H1 (cell line): ENCODE measurements around the gene UBASH3A. TPM values are rescaled to one million over a fixed set of nuclear protein-coding genes. Genes with fewer than 3 reads are reported as not detected.

Source experiments
- CTCF ChIA-PET: fragments of 300-600 bp; sonication (Branson Sonifier 250); formaldehyde crosslinking; loops from one replicate; lab custom pipeline; 2021; ENCODE audit not compliant: partially characterized antibody; lab: Charles Lee
- POLR2A ChIA-PET: fragments of 300-600 bp; sonication (Branson Sonifier 250); formaldehyde crosslinking; loops from one replicate; lab custom pipeline; 2021; ENCODE audit warnings: inconsistent platforms; ENCODE audit not compliant: partially characterized antibody; lab: Charles Lee
- DNase-seq, 2 experiments: peaks; one replicate each; pipeline versions ENCODE4 v3.0.0 to v3.0.0-alpha.2; 2010 to 2022; ENCODE audit warnings: low spot score in 2 of 2, low read depth in 1 of 2, mixed read lengths in 1 of 2
- FAIRE-seq: peaks from 2 replicates; lab custom pipeline; 2011; peaks lifted over from hg19 to GRCh38; lab: Jason Lieb, UNC
- H2AFZ ChIP-seq: 2 replicates; pipeline ENCODE4 v1.8.1; 2012; ENCODE audit warnings: low read length, inconsistent platforms
- H2AK5ac ChIP-seq: 2 replicates; pipeline ENCODE4 v1.6.1; 2013; ENCODE audit warnings: low read depth, low read length
- H2BK120ac ChIP-seq: replicated peaks from 2 replicates; pipeline ENCODE3; 2013; ENCODE audit warnings: low read depth, low read length, inconsistent platforms
- H2BK12ac ChIP-seq: 2 replicates; pipeline ENCODE4 v1.6.1; 2013; ENCODE audit warnings: low read depth, low read length
- H2BK15ac ChIP-seq: 2 replicates; pipeline ENCODE4 v1.6.1; 2013; ENCODE audit warnings: low read length
- H2BK20ac ChIP-seq: 2 replicates; pipeline ENCODE4 v1.6.1; 2013; ENCODE audit warnings: low read length
- H2BK5ac ChIP-seq: 2 replicates; pipeline ENCODE4 v1.6.1; 2013; ENCODE audit warnings: low read depth, low read length
- H3K14ac ChIP-seq: 2 replicates; pipeline ENCODE4 v1.6.1; 2013; ENCODE audit warnings: inconsistent platforms; ENCODE audit not compliant: insufficient read length
- H3K18ac ChIP-seq: 2 replicates; pipeline ENCODE4 v1.6.1; 2013; ENCODE audit warnings: low read length; ENCODE audit errors: extremely low read depth
- H3K23ac ChIP-seq: 2 replicates; pipeline ENCODE4 v1.6.1; 2013; ENCODE audit warnings: inconsistent platforms; ENCODE audit not compliant: insufficient read length
- H3K23me2 ChIP-seq: 2 replicates; pipeline ENCODE4 v1.6.1; 2013; ENCODE audit warnings: low read depth, low read length
- H3K27ac ChIP-seq: 2 replicates; pipeline ENCODE4 v1.6.1; 2011; ENCODE audit warnings: low read depth, low read length, inconsistent platforms
- H3K27me3 ChIP-seq, 4 experiments: replicated peaks in 1 of 4; 1 replicate in 1 of 4; 2 replicates in 3 of 4; pipeline versions ENCODE4 v1.6.1 to v1.8.1; 2011 to 2013; ENCODE audit warnings: low read length in 3 of 4, mild to moderate bottlenecking in 3 of 4, inconsistent platforms in 2 of 4, mixed read lengths in 2 of 4, moderate library complexity in 1 of 4; ENCODE audit not compliant: control insufficient read depth in 3 of 4, insufficient read depth in 3 of 4; ENCODE audit errors: extremely low read depth in 1 of 4
- H3K36me3 ChIP-seq, 4 experiments: 2 replicates each; pipeline versions ENCODE4 v1.6.1 to v1.8.1; 2011 to 2013; ENCODE audit warnings: mild to moderate bottlenecking in 4 of 4, low read length in 3 of 4, moderate library complexity in 2 of 4, control low read depth in 1 of 4, inconsistent platforms in 1 of 4; ENCODE audit not compliant: insufficient read depth in 4 of 4, control insufficient read depth in 2 of 4
- H3K4ac ChIP-seq: replicated peaks from 2 replicates; pipeline ENCODE3; 2013; ENCODE audit warnings: low read length, low read depth, mixed read lengths, inconsistent platforms; ENCODE audit not compliant: insufficient read length
- H3K4me1 ChIP-seq, 4 experiments: replicated peaks in 1 of 4; 1 replicate in 1 of 4; 2 replicates in 3 of 4; pipeline versions ENCODE4 v1.6.1 to v1.8.1; 2011 to 2013; ENCODE audit warnings: low read length in 3 of 4, inconsistent platforms in 2 of 4, mixed read lengths in 1 of 4; ENCODE audit not compliant: insufficient read depth in 4 of 4, control insufficient read depth in 3 of 4
- H3K4me2 ChIP-seq, 2 experiments: 2 replicates each; pipeline versions ENCODE4 v1.6.1 to v1.8.1; 2011 to 2013; ENCODE audit warnings: low read depth in 2 of 2, low read length in 2 of 2, control low read depth in 1 of 2, inconsistent platforms in 1 of 2, mild to moderate bottlenecking in 1 of 2; ENCODE audit not compliant: insufficient read depth in 1 of 2
- H3K4me3 ChIP-seq, 4 experiments: fragments of 200-600, 300-600 bp in 1 of 4; sonication (generic), shearing (Covaris generic), sonication (Bioruptor Twin) in 1 of 4; 2 replicates each; pipeline versions ENCODE4 v1.5.1 to v1.8.1; 2011 to 2016; ENCODE audit warnings: low read length in 4 of 4, low read depth in 3 of 4, control low read depth in 2 of 4, inconsistent platforms in 2 of 4, mild to moderate bottlenecking in 2 of 4, mixed read lengths in 1 of 4, moderate library complexity in 1 of 4; ENCODE audit not compliant: insufficient read depth in 2 of 4; ENCODE audit errors: extremely low read depth in 1 of 4
- H3K56ac ChIP-seq: replicated peaks from 2 replicates; pipeline ENCODE3; 2013; ENCODE audit warnings: low read depth, mild to moderate bottlenecking, mixed read lengths, low read length, inconsistent platforms; ENCODE audit not compliant: insufficient read length
- H3K79me1 ChIP-seq: 2 replicates; pipeline ENCODE4 v1.6.1; 2013; ENCODE audit warnings: low read depth, low read length, control low read depth
- H3K79me2 ChIP-seq, 2 experiments: 2 replicates each; pipeline versions ENCODE4 v1.6.1 to v1.8.1; 2012 to 2013; ENCODE audit warnings: low read length in 2 of 2, mild to moderate bottlenecking in 2 of 2, inconsistent platforms in 1 of 2; ENCODE audit not compliant: insufficient read depth in 2 of 2, control insufficient read depth in 1 of 2
- H3K9ac ChIP-seq, 4 experiments: replicated peaks in 1 of 4; 1 replicate in 1 of 4; 2 replicates in 3 of 4; pipeline versions ENCODE4 v1.6.1 to v1.8.1; 2011 to 2013; ENCODE audit warnings: low read depth in 3 of 4, low read length in 3 of 4, control low read depth in 2 of 4, mild to moderate bottlenecking in 2 of 4, moderate library complexity in 2 of 4, inconsistent platforms in 1 of 4; ENCODE audit errors: extremely low read depth in 1 of 4
- H3K9me3 ChIP-seq, 2 experiments: 2 replicates each; pipeline versions ENCODE4 v1.6.1 to v1.8.1; 2012 to 2013; ENCODE audit warnings: mild to moderate bottlenecking in 2 of 2, moderate library complexity in 2 of 2, control low read depth in 1 of 2, inconsistent platforms in 1 of 2, low read depth in 1 of 2, low read length in 1 of 2, mixed read lengths in 1 of 2; ENCODE audit not compliant: insufficient read depth in 2 of 2
- H4K20me1 ChIP-seq, 2 experiments: replicated peaks in 1 of 2; 2 replicates each; pipeline versions ENCODE3 to v1.8.1; 2011 to 2013; ENCODE audit warnings: inconsistent platforms in 2 of 2, low read length in 2 of 2, mild to moderate bottlenecking in 1 of 2; ENCODE audit not compliant: insufficient read depth in 2 of 2, control insufficient read depth in 1 of 2
- H4K5ac ChIP-seq: 2 replicates; pipeline ENCODE4 v1.6.1; 2013; ENCODE audit warnings: low read length, low read depth, mixed read lengths, inconsistent platforms; ENCODE audit not compliant: insufficient read length
- H4K8ac ChIP-seq: 2 replicates; pipeline ENCODE4 v1.8.0; 2013; ENCODE audit warnings: mild to moderate bottlenecking, moderate library complexity, low read length, inconsistent platforms; ENCODE audit not compliant: insufficient read depth; ENCODE audit errors: extremely low read depth
- H4K91ac ChIP-seq: replicated peaks from 2 replicates; pipeline ENCODE3; 2013; ENCODE audit warnings: low read length, mixed read lengths, inconsistent platforms; ENCODE audit not compliant: insufficient read length
- CHD2 ChIP-seq: IDR thresholded peaks from 2 replicates; pipeline ENCODE4 v1.6.1; 2012; ENCODE audit warnings: low read length, improper control_type of control experiment
- CTCF ChIP-seq, 3 experiments: IDR thresholded peaks; 1 replicate in 2 of 3; 2 replicates in 1 of 3; pipeline versions ENCODE4 v1.5.1 to v1.6.1; 2011; ENCODE audit warnings: low read length in 3 of 3, mild to moderate bottlenecking in 3 of 3, inconsistent platforms in 2 of 3, low read depth in 1 of 3, moderate library complexity in 1 of 3; ENCODE audit not compliant: insufficient read depth in 1 of 3; ENCODE audit errors: control extremely low read depth in 1 of 3
- HDAC2 ChIP-seq, 2 experiments: fragments of 300-600 bp in 1 of 2; sonication (generic) in 1 of 2; IDR thresholded peaks; 2 replicates each; pipeline ENCODE4 v1.6.1; 2011 to 2012; ENCODE audit warnings: low read depth in 2 of 2, low read length in 2 of 2, mild to moderate bottlenecking in 2 of 2, moderate library complexity in 2 of 2, borderline replicate concordance in 1 of 2, inconsistent platforms in 1 of 2
- KDM1A ChIP-seq: fragments of 200-600, 300-600 bp; sonication (generic); IDR thresholded peaks from 2 replicates; pipeline ENCODE4 v1.7.1; 2016; ENCODE audit warnings: mild to moderate bottlenecking, low read length, borderline replicate concordance
- POLR2A ChIP-seq, 2 experiments: IDR thresholded peaks; 1 replicate in 1 of 2; 2 replicates in 1 of 2; pipeline ENCODE4 v1.6.1; 2011; ENCODE audit warnings: low read depth in 2 of 2, low read length in 2 of 2, mild to moderate bottlenecking in 2 of 2; ENCODE audit errors: control extremely low read depth in 1 of 2
- SP2 ChIP-seq: IDR thresholded peaks from 2 replicates; pipeline ENCODE4 v1.6.1; 2012; ENCODE audit warnings: mild to moderate bottlenecking, low read length, inconsistent platforms
- TBP ChIP-seq: IDR thresholded peaks from 2 replicates; pipeline ENCODE4 v1.6.1; 2011; ENCODE audit warnings: low read depth, low read length, improper control_type of control experiment
- TCF12 ChIP-seq: IDR thresholded peaks from 2 replicates; pipeline ENCODE4 v1.6.1; 2011; ENCODE audit warnings: low read depth, mild to moderate bottlenecking, low read length
- WGBS, 2 experiments: shearing (Covaris generic) in 1 of 2; methylation state at CpG; one replicate each; pipeline versions ENCODE4 v1.1.6 to v1.1.7; 2013 to 2015; ENCODE audit warnings: low lambda C conversion rate in 2 of 2, mixed read lengths in 2 of 2, inconsistent platforms in 1 of 2, low coverage in 1 of 2, missing lambda C conversion rate in 1 of 2; ENCODE audit not compliant: insufficient replicate concordance in 2 of 2, insufficient coverage in 1 of 2, insufficient read length in 1 of 2; ENCODE audit errors: extremely low coverage in 1 of 2, missing lambda C conversion rate in 1 of 2; 5-methylcytosine and 5-hydroxymethylcytosine counted together
- polyA plus RNA-seq, 7 experiments: library from polyadenylated mRNA; depleted of rRNA in 3 of 7; stranded (reverse) in 5 of 7; unstranded in 2 of 7; fragments of >200 nt in 5 of 7; fragments of 200-250 nt in 2 of 7; gene quantifications; 1 replicate in 5 of 7; 2 replicates in 1 of 7; 4 replicates in 1 of 7; pipeline versions ENCODE4 v1.2.1 to v1.2.3, GENCODE V29; 2011 to 2013; ENCODE audit warnings: missing spikeins in 2 of 7, mixed read lengths in 2 of 7
- total RNA-seq: library from RNA; stranded (reverse); fragmentation: NEBNext Ultra II Directional; extraction: Animal tissue kit (Norgen Biotek cat#: 25700); gene quantifications from 2 replicates; pipeline ENCODE4 v1.2.1, GENCODE V29; 2021
- TF ChIP-seq, protein P1 (sequence below): IDR thresholded peaks from 2 replicates; pipeline ENCODE4 v1.6.1; 2011; ENCODE audit warnings: low read length, improper control_type of control experiment

The UBASH3A gene
- total and polyA plus RNA-seq, 2 of the 8 experiments (the other 6 are each of a cell fraction or from before 2014, with no cell fraction given) = not detected

- Histone ChIP-seq H3K4me1 (no peaks in the 10 kb centered on the region), H3K9me3 (peaks cover 8 to 9% of the 10 kb centered on the region in 2 experiments), H3K79me1 (no peaks in the 10 kb centered on the region; the same call in 1 of the 2 replicates), H3K14ac (no peak overlapping the region), H3K9ac (no peak overlapping the region), H2BK12ac (no peak overlapping the region), H4K5ac (no peak overlapping the region), H3K27me3 (no peaks in the 10 kb centered on the region), H2AK5ac (no peak overlapping the region), H2BK5ac (no peak overlapping the region), H2BK20ac (no peak overlapping the region), H3K23ac (no peak overlapping the region), H3K36me3 (no peaks in the 10 kb centered on the region), H3K4ac (no peak overlapping the region), H4K20me1 (no peaks in the 10 kb centered on the region), H4K8ac (no peak overlapping the region), H3K56ac (no peak overlapping the region), H3K79me2 (no peaks in the 10 kb centered on the region), H2BK15ac (no peak overlapping the region), H3K27ac (no peak overlapping the region), H3K4me3 (no peak overlapping the region), H3K4me2 (no peak overlapping the region), H2AFZ (no peak overlapping the region), H3K23me2 (no peaks in the 10 kb centered on the region), H3K18ac (no peak overlapping the region), H4K91ac (no peak overlapping the region), H2BK120ac (no peak overlapping the region)
- ChIA-PET POLR2A (no interaction called here), CTCF (interaction anchor here (1.5 to 5.0 kb wide), 3 partner anchors 10 to 24 kb away, joined by 6 to 22 read pairs (median 8); no protein-coding TSS in a partner anchor)
- DNase-seq (no peak), FAIRE-seq (no peak)
- 77% methylated on average over 3 of the region's 3 CpGs; no CpG with 5 or more reads in 1 of the 2 experiments for WGBS, 2 experiments
- no peak for TF ChIP-seq SP2
- no peak for TF ChIP-seq HDAC2 (IDR thresholded peaks at IDR 0.05; ENCODE audit: borderline replicate concordance in 1 of 2, low read depth in 2 of 2, low read length in 2 of 2)
- TF ChIP-seq KDM1A = no peak
- no peak for TF ChIP-seq TCF12
- no peak for TF ChIP-seq CHD2
- TF ChIP-seq TBP = no peak
- TF ChIP-seq POLR2A (IDR thresholded peaks at IDR 0.05; ENCODE audit: control extremely low read depth in 1 of 2, low read depth in 2 of 2, low read length in 2 of 2) = no peak
- TF ChIP-seq, protein P1, sequence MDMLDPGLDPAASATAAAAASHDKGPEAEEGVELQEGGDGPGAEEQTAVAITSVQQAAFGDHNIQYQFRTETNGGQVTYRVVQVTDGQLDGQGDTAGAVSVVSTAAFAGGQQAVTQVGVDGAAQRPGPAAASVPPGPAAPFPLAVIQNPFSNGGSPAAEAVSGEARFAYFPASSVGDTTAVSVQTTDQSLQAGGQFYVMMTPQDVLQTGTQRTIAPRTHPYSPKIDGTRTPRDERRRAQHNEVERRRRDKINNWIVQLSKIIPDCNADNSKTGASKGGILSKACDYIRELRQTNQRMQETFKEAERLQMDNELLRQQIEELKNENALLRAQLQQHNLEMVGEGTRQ = no peak
- no peak for TF ChIP-seq CTCF (IDR thresholded peaks at IDR 0.05; ENCODE audit: control extremely low read depth in 1 of 3, insufficient read depth in 1 of 3, low read depth in 1 of 3, low read length in 3 of 3)
These were observed 46.4 kb upstream of the UBASH3A start for GRCh38 chr21:42357307-42357706.
